NOMO-1 treated with DMSO at 0.1 percent for 48 hours (cell line): ENCODE data around the gene KRT82.
"Not testable (repeated sequence)": the region's sequence is repeated elsewhere in the genome, so short reads cannot be mapped to it uniquely, and the experiment has no call there.

Experiments
- DNase-seq: peaks from one replicate; lab custom pipeline; 2025; ENCODE audit not compliant: unreplicated experiment; lab: John Stamatoyannopoulos, UW

The KRT82 gene

GRCh38 chr12:52405922-52406385 lies at the start of gene KRT82:
TSS of gene KRT82 (minus strand) at chr12:52406335. CDS start at chr12:52406277, 58 bp downstream.
- no peak for DNase-seq

GRCh38 chr12:52455821-52456220 lies 49.7 kb upstream of the KRT82 start:
- DNase-seq: no peak

GRCh38 chr12:52454411-52455201 lies 48.5 kb upstream of the KRT82 start:
- DNase-seq: no peak

GRCh38 chr12:52452101-52452500 lies 46.0 kb upstream of the KRT82 start, which contains the start of gene KRT6B:
TSS of gene KRT6B (minus strand) at chr12:52452146. CDS start at chr12:52452078, 68 bp downstream.
- no peak for DNase-seq

- no peak for DNase-seq
Observed at GRCh38 chr12:52448228-52448627, 42.1 kb upstream of the KRT82 start.

GRCh38 chr12:52447196-52447595 lies 41.1 kb upstream of the KRT82 start:
- DNase-seq: not testable (repeated sequence)

GRCh38 chr12:52446367-52447045 lies 40.4 kb upstream of the KRT82 start:
- no peak for DNase-seq

- DNase-seq: no peak
Observed at GRCh38 chr12:52445876-52446275, 39.7 kb upstream of the KRT82 start.

- DNase-seq: no peak
Observed at GRCh38 chr12:52444647-52445595, 38.8 kb upstream of the KRT82 start.

- no peak for DNase-seq
Observed at GRCh38 chr12:52443966-52444365, 37.8 kb upstream of the KRT82 start.

GRCh38 chr12:52442600-52443061 lies 36.5 kb upstream of the KRT82 start:
- DNase-seq: no peak

GRCh38 chr12:52441320-52441911 lies 35.3 kb upstream of the KRT82 start:
- peak; percentile 64 for DNase-seq

- no peak for DNase-seq
Observed at GRCh38 chr12:52440821-52441319, 34.7 kb upstream of the KRT82 start.

- no peak for DNase-seq
Observed at GRCh38 chr12:52439845-52440244, 33.7 kb upstream of the KRT82 start.

GRCh38 chr12:52439420-52439819 lies 33.3 kb upstream of the KRT82 start:
- no peak for DNase-seq

GRCh38 chr12:52438305-52439301 lies 32.5 kb upstream of the KRT82 start:
- DNase-seq: no peak

GRCh38 chr12:52437508-52437907 lies 31.4 kb upstream of the KRT82 start:
- DNase-seq: no peak

GRCh38 chr12:52436828-52437474 lies 30.8 kb upstream of the KRT82 start:
- no peak for DNase-seq
